Subcutaneous adipose tissue (tissue), 4 donors: ENCODE measurements around the gene KCTD13. TPM values are rescaled to one million over a fixed set of nuclear protein-coding genes. Genes with fewer than 3 reads are reported as not detected.

Experiments used
- CTCF ChIP-seq: fragments of 450-650 bp; IDR thresholded peaks from one replicate; pipeline ENCODE4 v1.5.1; 2016; ENCODE audit warnings: low read depth, mild to moderate bottlenecking, control low read depth, antibody characterized with exemption, moderate library complexity
- total RNA-seq, 4 donors: library from RNA; depleted of rRNA; stranded (reverse); fragments of >200 nt; gene quantifications; one replicate each; pipeline ENCODE4 v1.1.0, GENCODE V29; 2016

KCTD13 gene
- total RNA-seq, 4 donors from 2014 or later = 5.4 to 26.2 (median 23.3) TPM

- TF ChIP-seq CTCF = no peak
Observed at GRCh38 chr16:29916979-29917378, 9.0 kb downstream of the KCTD13 start.

- no peak for TF ChIP-seq CTCF
Observed at GRCh38 chr16:29915590-29916247, 10.3 kb downstream of the KCTD13 start.

- TF ChIP-seq CTCF = no peak
Observed at GRCh38 chr16:29913514-29913913, 12.5 kb downstream of the KCTD13 start.

GRCh38 chr16:29912087-29912486, 13.9 kb downstream of the KCTD13 start:
- no peak for TF ChIP-seq CTCF

GRCh38 chr16:29911676-29912010, 14.4 kb downstream of the KCTD13 start:
- TF ChIP-seq CTCF = no peak

GRCh38 chr16:29910819-29911675, 15.0 kb downstream of the KCTD13 start:
- no peak for TF ChIP-seq CTCF

GRCh38 chr16:29909391-29909790, 16.6 kb downstream of the KCTD13 start:
- no peak for TF ChIP-seq CTCF
